Epidermal melanocyte (primary cell): ENCODE measurements around the gene ELAC2.
"Not testable (repeated sequence)": the region's sequence is repeated elsewhere in the genome, so short reads cannot be mapped to it uniquely, and the experiment has no call there.

Experiments used
- DNase-seq: peaks from one replicate; pipeline ENCODE4 v3.0.0; 2011; ENCODE audit warnings: low spot score; ENCODE audit not compliant: insufficient read length

Gene ELAC2

GRCh38 chr17:12990041-12990808, 27.6 kb downstream of the ELAC2 start:
- DNase-seq = no peak

DNA sequence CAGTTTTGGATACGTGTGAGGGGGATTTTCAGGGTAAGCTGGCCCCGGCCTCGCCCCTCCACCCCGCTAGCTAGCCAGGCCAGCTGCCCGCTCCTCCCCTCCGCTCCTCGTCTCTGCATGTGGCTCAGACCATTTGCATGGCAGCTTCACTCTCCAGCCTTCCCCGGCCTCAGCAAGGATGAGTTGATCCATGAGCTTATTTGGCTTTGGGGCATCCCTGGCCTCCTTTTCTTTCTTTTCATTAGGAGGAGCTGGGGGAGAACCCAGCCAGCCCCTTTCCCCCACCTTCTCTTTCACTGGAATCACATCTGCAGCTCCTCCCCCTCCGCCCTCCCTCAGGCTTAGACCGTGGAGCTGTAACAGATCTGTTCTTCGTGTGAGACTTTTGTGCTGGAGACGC, 30.7 kb downstream of the ELAC2 start:
- no peak for DNase-seq

DNA sequence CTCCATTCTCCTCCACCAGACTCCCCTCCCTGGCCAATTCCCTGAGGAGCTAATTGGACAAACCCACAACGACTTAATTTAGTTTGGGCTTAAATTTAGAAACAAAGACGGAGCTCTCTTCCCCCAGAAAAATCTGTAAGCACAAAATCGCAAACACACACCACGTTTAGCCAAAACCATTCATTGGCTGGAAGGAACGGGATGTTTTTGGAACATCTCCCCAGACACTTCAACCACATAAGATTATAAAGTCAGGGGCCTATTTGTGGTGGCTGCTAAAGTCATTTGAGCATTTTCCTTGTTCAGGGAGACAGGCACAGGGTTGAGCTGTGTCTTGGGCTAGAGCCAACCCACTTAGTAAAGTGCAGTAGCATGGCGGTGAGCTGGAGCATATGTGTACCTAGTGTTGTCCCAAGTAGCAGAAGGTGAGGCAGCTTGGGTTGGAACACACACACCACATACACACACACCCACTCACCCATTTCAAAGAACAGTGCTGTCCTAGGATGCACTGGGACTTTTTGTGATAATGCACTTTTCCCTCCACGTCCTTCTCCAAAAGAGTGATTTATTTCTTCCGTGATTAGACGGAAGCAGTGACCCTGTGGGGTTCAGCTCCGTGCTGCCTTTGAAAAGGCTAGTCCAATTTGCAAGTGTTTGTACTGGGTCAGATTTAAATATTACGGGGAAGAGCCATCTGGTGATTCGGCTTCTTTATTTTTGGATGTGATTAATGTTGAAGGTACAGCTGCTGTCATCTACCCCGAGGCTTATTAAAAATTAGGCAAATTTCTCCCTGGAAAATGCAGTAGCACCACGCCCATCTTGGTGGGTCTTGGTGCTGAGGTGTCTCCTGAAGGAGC, 32.2 kb downstream of the ELAC2 start:
- DNase-seq = no peak

DNA sequence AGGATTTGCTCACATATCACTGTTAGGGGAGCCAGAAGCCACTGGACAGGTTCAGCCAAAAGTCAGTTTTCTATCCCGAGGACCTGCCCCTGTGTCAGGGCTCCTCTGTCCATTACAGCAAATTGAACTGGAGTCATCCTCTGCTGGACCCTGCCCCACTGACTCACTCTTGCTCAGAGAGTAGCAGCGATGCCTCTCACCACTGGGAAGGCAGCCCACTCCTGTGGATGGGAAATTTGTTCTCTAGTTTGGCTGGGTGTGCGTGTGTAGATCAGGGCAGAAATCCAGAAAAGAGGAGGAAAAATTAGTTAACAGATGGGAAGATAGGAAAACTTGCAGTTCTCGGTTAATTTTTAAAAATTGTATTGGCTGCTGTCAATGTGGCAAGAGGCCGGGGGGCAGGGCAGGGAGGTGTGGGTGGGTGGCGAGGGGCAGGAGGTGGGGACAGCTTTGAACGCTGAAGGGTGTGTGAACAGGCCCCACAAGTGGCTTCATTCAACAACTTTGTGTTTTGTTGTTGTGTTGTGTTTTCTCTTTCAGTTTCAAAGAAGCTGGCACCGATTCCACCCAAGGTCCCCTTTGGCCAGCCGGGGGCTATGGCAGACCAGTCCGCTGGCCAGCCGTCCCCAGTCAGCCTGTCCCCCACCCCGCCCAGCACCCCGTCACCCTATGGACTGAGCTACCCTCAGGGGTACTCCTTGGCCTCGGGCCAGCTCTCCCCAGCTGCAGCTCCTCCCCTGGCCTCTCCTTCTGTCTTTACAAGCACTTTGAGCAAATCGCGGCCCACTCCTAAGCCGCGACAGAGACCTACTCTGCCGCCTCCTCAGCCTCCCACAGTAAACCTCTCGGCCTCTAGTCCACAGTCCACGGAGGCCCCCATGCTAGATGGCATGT, 33.6 kb downstream of the ELAC2 start:
- DNase-seq = no peak

GRCh38 chr17:12982224-12982623, 35.6 kb downstream of the ELAC2 start:
- DNase-seq = no peak

DNA sequence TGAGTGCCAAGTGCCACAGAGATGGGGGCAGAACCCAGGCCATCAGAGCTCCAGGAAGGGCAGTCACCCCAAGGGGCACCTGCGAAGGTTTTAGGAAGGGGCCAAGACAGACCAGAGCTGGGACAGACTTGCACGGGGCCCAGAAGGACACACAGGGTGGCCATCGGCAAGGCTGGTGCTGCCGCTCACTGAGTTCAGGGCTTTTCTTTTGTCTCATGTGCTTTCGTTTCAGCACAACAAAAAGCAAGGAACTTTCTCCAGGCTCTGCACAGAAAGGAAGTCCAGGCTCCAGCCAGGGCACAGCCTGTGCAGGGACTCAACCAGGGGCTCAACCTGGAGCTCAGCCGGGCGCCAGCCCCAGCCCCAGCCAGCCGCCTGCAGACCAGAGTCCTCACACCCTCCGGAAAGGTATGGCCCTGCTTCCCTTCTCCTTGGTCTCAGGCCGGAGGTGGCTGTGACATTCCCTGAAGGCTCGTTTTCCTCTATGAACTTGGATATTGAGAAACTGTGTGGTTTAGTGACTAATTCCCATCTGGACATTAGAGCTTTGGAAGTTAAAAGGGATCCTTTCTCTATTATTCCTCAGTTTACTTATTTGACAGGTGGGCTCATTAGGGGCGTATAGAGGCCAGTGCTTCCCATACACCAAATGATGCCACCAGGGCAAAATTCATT, 37.9 kb downstream of the ELAC2 start:
- DNase-seq = no peak

- no peak for DNase-seq
Observed at GRCh38 chr17:12979246-12979645, 38.6 kb downstream of the ELAC2 start.

GRCh38 chr17:12978787-12979186, 39.0 kb downstream of the ELAC2 start:
- not testable (repeated sequence) for DNase-seq

GRCh38 chr17:12977008-12977751, 40.6 kb downstream of the ELAC2 start:
- DNase-seq = no peak

GRCh38 chr17:12974005-12974531, 43.8 kb downstream of the ELAC2 start:
- DNase-seq = no peak

- DNase-seq = no peak
Observed at GRCh38 chr17:12973496-12974004, 44.3 kb downstream of the ELAC2 start.

GRCh38 chr17:12967962-12968361, 49.9 kb downstream of the ELAC2 start:
- DNase-seq = no peak

DNA sequence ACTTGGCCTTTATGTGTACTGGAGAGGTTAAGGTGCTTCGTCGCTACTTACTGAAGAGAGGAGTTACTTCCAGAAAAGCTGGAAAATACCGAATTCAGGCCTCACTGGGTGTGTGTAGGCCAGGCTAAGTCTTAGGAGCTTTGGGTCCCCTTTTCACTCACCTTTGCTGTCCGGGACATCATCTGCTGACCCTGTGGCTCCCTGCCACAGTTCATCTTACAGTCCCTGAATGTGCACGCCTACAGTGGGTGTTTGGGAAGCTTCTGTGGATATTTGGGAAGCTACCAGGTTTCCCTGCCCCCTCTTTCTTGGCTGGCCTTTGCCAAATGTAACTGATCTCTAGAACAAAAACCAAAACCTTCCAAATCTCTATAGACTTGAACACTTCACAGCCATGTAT, 51.4 kb downstream of the ELAC2 start:
- DNase-seq = no peak

- DNase-seq = no peak
Observed at GRCh38 chr17:12965988-12966387, 51.8 kb downstream of the ELAC2 start.

- no peak for DNase-seq
Observed at GRCh38 chr17:12964840-12965239, 53.0 kb downstream of the ELAC2 start.

GRCh38 chr17:12964162-12964561, 53.7 kb downstream of the ELAC2 start:
- no peak for DNase-seq

DNA sequence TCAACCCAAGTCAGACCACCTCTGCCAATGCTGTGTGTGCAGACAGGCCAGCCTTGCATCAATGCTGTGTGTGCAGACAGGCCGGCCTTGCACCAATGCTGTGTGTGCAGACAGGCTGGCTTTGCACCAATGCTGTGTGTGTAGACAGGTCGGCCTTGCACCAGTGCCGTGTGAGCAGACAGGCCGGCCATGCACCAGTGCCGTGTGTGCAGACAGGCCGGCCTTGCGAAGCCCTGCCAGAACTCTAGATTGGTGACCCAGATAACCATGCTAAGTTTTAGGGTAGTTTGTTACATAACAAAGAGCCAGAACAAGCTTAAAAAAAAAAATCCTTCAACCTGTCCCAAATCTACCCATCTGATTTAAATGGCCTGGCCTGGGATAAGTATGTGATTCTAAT, 54.3 kb downstream of the ELAC2 start:
- DNase-seq = no peak

- DNase-seq = no peak
Observed at GRCh38 chr17:12961655-12962054, 56.2 kb downstream of the ELAC2 start.

GRCh38 chr17:12959441-12959840, 58.4 kb downstream of the ELAC2 start:
- no peak for DNase-seq

DNA sequence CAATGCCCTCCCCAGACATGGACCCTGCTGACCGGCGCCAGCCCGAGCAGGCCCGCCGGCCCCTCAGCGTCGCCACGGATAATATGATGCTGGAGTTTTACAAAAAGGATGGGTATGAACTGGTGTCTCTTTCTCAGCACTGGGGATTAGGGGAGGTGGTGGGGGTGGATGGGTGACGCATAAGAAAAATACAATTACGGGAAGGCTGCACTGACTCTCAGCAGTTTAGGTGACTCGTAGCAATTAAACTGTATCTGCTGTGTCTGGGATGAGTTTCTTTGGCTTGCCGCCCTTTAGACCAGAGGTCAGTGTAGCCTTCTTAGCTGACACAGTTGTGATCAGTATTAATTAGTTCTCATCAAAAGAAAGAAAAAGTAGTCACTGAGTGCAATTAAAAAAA, 59.0 kb downstream of the ELAC2 start:
- DNase-seq = no peak
